HTR-8/SVneo (cell line): ENCODE data around the gene MAPKAPK5.
"Not testable (repeated sequence)": the region's sequence is repeated elsewhere in the genome, so short reads cannot be mapped to it uniquely, and the experiment has no call there.

Source experiments
- DNase-seq: peaks from one replicate; pipeline ENCODE4 v3.0.0; 2011; ENCODE audit warnings: low spot score, mixed read lengths; ENCODE audit not compliant: insufficient read length
- FAIRE-seq: peaks from 2 replicates; lab custom pipeline; 2011; peaks lifted over from hg19 to GRCh38; lab: Jason Lieb, UNC

Gene MAPKAPK5, protein sequence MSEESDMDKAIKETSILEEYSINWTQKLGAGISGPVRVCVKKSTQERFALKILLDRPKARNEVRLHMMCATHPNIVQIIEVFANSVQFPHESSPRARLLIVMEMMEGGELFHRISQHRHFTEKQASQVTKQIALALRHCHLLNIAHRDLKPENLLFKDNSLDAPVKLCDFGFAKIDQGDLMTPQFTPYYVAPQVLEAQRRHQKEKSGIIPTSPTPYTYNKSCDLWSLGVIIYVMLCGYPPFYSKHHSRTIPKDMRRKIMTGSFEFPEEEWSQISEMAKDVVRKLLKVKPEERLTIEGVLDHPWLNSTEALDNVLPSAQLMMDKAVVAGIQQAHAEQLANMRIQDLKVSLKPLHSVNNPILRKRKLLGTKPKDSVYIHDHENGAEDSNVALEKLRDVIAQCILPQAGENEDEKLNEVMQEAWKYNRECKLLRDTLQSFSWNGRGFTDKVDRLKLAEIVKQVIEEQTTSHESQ

DNA sequence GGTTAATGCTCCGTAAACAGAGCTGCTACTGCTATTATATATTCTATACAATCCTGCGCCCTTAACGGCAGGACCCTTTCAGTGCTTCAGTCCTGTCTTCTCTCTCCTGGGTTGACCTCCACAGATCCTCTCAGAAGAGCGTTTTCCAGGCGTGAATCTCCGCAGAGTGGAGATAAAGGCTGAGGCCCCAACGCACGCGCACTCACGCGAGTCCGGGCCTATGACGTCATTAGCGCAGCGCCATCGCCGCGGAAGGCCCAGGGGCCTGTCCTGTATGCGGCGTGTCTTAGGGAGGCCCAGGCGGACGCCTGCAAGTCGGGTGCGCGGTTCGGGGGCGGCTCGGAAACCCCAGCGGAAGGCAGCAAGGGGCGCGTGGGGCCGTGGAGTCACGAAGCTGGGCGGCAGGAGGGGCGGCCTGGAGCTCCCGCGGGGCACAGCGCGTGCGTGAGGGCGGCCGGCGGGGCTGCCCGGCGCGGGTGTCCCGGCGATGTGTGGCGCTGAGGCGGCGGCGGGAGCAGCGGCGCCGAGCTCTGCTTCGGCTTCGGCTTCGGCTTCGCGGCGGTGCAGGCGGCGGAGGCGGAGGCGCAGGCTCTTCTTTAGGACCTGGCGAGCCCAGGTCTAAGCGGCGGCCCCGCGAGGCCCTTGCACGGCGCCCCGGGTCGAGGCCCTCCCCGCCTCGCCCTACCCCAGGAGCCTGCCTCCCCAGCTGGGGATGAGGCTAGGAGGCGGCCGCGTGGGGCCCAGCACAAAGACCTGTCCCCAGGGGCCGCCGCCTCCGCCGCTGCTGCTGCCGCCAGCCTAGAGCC lies at the start of gene MAPKAPK5:
Gene MAPKAPK5 (plus strand): TSS at position 479 of the 806 bp plus-strand sequence. CDS start 506 bp downstream, outside the sequence.
- DNase-seq, result peak; percentile 94
- FAIRE-seq, result peak; percentile 74

DNA sequence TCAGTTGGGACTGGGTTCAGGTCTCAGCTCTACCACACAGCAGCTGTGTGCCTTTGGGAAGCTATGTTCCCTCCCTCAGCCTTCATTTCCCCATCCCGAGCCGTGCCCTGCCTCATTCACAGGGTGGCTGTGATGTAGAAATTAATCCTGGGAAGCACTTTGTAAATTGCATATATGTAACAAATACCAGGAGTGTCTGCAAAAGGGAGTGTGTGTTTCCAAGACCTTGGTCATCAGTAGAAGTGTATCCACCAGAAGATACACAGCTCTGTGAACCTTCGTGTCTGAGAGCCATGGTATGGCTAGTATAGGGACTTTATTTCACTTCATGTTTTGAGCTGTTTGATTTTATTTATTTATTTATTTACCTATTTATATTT lies 49.2 kb upstream of the MAPKAPK5 start:
- DNase-seq (no peak), FAIRE-seq (no peak)

DNA sequence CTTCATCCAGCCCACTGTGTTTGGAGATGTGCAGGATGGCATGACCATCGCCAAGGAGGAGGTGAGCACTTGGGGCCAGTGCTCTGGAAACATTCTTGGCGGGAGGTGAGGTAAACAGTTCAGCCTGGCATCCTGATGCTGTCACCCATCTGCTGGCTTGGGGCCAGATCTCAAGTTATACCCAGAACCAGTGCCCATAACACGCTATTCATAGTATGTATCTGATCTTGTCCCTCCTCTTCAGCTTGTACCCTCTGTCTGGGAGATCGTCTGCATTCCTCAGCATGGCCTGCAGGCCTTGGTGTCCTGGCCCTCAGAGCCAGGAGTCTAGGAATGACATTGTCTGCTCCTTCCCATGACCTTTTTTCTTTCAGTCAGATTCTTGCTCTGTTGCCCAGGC lies 43.8 kb upstream of the MAPKAPK5 start:
- no peak for FAIRE-seq
- DNase-seq, result no peak

DNA sequence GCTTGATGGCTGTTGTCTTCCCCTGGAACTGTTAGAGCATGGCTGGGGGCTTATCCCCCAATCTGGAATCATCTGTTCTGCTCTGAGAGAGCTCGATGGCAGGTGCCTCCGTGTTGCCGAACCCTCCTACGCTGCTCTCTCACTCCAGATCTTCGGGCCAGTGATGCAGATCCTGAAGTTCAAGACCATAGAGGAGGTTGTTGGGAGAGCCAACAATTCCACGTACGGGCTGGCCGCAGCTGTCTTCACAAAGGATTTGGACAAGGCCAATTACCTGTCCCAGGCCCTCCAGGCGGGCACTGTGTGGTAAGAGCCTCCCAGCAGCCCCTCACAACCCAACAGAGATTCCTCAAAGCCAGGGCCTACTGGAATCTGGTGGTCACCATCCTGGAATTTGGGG lies 42.3 kb upstream of the MAPKAPK5 start:
- FAIRE-seq, result no peak

DNA sequence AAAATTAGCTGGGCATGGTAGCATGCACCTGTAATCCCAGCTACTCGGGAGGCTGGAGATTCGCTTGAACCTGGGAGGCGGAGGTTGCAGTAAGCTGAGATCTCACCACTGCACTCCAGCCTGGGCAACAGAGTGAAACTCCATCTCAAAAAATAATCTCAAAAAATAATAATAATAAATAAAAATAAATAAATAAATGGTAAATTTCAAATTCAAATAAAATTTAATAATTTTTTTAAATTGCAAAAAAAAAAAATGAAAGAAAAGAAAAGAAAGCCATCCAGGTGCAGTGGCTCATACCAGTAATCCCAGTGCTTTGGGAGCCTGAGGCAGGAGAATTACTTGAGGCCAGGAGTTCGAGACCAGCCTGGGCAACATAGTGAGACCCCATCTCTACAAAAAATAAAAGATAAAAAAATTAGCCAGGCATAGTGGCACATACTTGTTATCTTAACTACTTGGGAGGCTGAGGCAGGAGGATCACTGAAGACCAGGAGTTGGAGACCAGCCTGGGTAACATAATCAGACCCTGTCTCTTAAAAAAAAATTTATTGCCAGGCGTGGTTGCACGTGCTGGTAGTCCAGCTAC lies 38.9 kb upstream of the MAPKAPK5 start:
- no peak for FAIRE-seq
- DNase-seq, result no peak

More for the DNA sequence above, 42.3 kb upstream of the MAPKAPK5 start:
- DNase-seq, result no peak

DNA sequence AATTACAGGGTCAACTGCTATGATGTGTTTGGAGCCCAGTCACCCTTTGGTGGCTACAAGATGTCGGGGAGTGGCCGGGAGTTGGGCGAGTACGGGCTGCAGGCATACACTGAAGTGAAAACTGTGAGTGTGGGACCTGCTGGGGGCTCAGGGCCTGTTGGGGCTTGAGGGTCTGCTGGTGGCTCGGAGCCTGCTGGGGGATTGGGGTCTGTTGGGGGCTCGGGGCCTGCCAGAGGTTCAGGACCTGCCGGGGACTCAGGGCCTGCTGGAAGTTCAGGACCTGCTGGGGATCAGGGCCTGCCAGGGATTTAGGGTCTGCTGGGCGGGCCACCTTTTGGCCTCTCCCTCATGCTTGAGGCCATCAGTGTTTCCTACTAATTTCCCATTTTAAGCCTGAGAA lies 38.2 kb upstream of the MAPKAPK5 start:
- DNase-seq (no peak), FAIRE-seq (no peak)

DNA sequence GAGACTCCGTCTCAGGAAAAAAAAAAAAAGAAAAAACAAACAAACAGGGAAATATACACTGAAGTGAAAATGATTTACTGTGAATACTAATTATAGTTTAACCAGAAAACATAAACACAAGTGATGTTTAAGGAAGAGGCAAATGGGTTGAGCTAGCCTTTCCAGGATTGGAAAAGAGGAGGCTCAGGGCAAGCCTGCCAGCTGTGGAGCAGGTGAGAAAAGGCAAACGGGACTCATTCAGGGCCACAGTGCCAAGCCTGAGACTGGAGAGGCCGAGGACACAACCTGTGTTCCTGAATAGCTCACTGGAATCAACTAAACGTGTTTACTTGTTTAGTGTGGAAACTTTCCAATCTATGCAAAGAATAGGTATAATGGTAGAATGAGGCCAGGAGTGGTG lies 35.7 kb upstream of the MAPKAPK5 start:
- FAIRE-seq, result no peak

DNA sequence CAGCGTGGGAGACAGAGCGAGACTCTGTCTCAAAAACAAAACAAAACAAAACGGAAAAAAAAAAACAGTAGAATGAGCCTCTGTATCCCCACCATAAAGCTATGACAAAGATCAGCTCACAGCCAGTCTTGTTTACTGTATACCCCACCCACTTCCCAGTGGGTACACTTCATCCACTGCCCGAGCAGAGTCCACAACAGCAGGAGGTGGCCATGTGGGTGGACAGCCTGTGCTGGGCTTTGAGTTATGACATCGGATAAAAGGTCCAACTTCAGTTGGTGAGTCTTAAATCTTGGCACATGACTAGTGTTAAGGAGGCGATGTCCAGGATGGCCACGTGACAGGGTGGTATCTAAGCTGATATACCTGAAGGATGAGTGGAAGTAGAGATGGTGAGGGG lies 34.8 kb upstream of the MAPKAPK5 start:
- no peak for FAIRE-seq

More for the DNA sequence above, 35.7 kb upstream of the MAPKAPK5 start:
- no peak for DNase-seq

DNA sequence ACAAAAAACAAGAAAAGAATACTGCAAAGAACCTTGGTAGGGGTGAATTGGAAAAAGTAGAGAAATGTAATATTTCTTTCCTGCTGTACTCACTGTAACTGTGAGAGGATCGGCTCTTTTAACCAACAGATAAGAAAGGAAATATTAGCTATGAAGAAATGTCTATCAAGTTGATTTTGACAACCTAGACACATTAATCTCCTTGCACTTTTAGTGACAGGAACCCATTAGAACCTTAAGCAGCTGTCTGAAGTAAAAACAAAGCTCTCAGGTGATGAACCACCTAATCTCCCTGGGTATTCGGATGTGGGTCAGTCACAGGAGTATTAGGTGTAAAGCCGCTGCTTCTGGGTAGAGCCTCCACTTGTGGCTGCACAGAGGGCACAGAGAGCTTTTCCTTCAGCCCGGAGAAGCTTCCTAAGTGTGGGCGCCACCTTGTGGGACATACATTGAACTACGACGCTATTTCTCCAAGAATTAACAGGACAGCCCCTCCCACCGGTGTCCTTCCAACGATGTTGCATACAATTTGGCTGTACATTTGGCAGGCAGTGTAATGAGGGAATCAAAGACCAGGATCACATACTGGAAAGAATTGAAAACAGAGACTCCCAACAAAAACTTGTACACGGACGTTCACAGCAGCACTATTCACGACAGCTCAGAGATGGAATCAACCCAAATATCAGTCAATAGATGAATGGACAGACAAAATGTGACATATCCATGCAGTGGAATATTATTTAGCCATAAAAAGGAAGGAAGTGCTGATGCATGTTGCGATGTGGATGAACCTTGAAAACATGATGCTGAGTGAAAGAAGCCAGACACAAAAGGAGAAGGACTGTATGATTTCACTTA lies 28.9 kb upstream of the MAPKAPK5 start:
- FAIRE-seq (no peak), DNase-seq (peak; percentile 86)

More for the DNA sequence above, 34.8 kb upstream of the MAPKAPK5 start:
- DNase-seq, result no peak

DNA sequence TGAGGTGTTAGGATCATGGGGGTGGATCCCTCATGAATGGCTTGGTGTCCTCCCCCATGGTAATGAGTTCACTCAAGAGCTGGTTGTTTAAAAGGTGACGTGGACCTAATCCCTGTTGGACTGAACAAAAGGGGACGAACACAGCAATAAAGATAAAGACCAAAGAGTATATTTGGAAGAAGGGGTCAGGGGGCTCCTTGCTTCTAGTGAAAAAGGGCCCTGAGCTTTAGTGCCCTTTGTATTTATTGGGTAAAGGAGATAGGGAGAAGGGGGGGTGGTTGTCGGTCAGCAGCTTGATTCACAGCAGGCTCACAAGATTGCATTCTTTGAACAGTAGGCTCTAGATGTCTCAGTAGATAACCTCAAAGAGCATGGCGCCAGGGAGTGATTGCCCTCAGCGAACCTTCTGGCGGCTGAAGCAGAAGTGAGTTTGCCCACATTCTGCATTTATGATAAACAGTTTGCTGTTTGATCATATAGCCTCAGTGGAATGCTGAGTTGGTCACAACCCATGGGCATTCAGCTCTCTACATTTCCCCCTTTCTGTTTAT lies 25.9 kb upstream of the MAPKAPK5 start:
- no peak for FAIRE-seq
- no peak for DNase-seq

DNA sequence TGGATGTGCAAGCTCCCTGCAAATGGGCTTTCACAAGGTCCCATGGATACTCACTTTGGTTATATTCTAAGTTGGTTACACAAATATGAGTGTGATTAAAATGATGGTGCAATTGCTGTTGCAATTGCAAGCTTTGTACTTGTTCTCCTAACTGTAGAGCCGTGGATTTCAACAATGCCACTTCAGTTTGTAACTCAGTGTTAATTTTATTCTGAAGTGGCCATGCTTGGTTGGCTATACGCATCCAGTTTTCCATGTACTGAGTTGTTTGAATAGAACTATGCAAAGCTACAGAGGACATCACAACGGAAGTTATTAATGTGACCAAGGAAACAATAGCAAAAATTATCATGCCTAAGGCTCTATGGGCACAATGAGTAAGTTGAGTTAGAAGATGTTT lies 25.1 kb upstream of the MAPKAPK5 start:
- FAIRE-seq, DNase-seq: not testable (repeated sequence)

DNA sequence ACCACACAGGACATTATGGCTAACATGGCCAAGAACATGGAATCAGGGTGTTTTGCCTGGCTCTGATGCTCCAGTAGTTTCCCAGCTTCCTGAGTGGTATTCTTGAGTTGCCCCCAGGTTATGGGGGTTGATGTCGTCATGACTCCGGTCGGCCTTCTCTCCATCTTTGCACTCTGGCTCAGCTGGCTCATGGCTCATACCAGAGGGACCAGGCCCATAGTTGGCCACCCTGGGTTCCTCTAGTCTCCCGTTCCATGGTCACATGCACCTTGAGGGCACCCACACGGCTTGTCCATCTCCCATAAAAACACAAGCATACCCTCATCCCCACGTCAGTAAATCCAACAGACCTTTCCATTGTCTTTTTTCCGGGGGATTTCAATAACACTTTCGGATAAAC lies 23.7 kb upstream of the MAPKAPK5 start:
- DNase-seq (no peak), FAIRE-seq (no peak)

DNA sequence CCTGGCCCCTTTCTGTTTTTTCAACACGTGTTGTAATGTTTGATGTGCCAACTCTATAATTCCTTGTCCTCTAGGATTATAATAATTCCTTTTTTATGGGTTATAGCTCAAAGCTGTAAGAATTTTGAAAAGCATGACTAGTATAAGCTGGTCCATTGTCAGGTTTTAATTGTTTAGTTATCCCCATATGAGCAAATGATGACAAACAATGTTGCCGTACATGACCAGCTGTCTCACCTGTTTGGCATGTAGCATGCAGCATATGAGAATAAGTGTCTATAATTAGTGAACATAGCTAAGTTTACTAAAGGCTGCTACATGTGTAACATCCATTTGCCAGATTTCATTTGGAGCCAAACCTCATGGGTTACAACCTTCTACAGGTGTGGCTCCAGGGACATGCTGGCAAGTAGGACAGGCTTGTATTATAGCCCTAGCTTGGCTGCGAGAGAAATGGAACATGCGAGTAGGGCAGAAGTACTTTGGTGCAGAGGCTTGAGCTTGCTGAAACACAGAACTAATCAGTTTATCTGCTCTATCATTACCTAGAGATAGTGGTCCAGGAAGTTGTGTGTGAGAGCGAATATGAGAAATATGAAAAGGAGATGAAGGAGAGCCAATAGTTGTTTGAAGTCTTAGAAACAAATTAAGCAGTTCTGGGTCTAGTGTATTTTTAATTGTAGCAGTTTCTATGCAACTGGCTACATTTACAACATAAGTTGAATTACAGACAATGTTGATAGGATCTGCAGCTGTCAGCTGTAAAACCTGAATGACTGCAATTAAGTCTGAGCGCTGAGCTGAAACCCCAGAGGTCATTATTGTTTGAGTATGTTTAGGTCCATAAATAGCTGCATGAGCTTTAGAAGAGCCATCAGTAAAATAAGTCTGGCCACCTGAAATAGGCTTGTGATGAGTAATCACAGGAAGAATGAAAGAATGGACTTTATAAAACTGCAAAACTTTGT lies 22.6 kb upstream of the MAPKAPK5 start:
- DNase-seq (no peak), FAIRE-seq (no peak)

DNA sequence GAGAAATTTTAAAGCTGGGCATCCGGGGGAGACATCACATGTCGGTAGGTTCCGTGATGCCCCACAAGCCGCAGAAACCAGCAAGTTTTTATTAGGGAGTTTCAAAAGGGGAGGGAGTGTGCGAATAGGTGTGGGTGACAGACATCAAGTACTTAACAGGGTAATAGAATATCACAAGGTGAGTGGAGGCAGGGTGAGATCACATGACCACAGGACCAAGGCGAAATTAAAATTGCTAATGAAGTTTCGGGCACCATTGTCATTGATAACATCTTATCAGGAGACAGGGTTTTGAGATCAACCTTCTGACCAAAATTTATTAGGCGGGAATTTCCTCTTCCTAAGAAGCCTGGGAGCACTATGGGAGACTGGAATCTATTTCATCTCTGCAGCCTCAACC lies 21.2 kb upstream of the MAPKAPK5 start:
- not testable (repeated sequence) for FAIRE-seq, DNase-seq

DNA sequence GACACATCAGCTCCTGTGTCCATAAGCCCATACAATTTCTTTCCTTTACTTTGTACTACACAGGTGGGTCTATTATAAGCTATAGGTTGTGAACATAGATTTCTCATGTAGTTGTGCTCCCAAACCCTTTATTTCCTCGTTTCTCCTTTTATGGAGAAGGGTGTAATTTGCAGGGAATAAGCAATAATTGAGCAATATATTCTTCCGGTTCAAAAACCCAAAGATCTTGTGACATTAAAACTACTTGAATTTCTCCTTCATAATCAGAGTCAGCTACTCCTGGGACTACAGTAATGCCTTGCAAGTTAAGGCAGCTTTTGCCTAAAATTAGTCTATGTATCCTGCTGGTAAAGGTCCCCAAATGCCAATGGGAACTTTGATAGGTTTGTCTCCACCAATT lies 19.1 kb upstream of the MAPKAPK5 start:
- FAIRE-seq (no peak), DNase-seq (no peak)

DNA sequence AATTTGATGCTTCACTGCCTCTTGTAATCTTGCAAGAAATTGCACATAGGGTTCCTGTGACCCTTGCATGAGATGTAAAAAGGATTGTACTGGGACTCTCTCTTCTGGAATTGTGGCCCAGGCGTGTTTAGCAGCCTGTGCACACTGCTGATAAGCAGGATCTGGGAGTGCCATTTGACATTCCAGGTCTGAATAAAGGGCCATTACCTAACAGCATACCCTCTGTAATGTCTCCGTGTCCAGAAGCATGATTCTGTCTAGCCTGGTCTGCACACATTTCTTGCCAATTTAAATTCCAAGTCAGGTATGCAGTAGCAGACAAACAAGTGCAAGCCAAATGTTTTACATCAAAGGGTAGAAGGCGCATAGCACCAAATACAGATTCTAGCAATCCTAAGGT lies 18.1 kb upstream of the MAPKAPK5 start:
- DNase-seq, result no peak
- no peak for FAIRE-seq

DNA sequence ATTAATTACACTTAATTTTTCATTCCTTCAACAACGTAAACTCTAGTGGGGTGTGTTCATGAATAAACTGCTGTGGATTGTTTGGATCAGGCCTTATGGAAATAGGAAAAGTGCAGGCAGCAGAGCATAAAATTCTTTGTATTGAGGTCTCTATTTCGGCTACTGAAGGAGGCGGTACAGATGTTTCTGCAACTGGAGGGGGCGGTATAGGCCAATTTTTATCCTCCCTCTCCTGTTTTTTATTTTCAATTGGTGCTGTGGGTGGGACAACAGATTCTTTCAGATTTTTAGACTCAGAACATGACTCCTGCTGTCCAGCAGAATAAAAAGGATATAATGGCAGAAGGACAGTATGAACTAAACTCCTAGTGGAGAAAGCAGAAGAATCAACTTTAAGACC lies 17.7 kb upstream of the MAPKAPK5 start:
- FAIRE-seq, DNase-seq: not testable (repeated sequence)

DNA sequence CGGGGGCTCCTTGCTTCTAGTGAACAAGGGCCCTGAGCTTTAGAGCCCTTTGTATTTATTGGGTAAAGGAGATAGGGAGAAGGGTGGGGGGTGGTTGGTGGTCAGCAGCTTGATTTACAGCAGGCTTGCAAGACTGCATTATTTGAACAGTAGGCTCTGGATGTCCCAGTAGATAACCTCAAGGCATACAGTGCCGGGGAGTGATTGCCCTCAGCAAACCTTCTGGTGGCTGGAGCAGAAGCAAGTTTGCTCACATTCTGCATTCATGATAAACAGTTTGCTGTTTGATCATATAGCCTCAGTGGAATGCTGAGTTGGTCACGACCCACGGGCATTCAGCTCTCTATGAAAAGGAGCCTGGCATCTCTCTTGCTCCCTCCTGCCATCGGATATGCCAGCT lies 16.5 kb upstream of the MAPKAPK5 start:
- DNase-seq (no peak), FAIRE-seq (no peak)
